H9 (cell line): ENCODE results near the gene LRMDA. TPM values are rescaled to one million over a fixed set of nuclear protein-coding genes. Genes with fewer than 3 reads are reported as not detected.

Experiments used
- DNase-seq: peaks from one replicate; pipeline ENCODE4 v3.0.0-alpha.2; 2017
- H2AFZ ChIP-seq: one replicate; pipeline ENCODE4 v1.6.1; 2013; ENCODE audit warnings: mild to moderate bottlenecking, low read length, control low read depth, moderate library complexity
- H2AK5ac ChIP-seq: 2 replicates; pipeline ENCODE4 v1.6.1; 2013; ENCODE audit warnings: low read length, control low read depth, mixed read lengths; ENCODE audit not compliant: insufficient read length
- H2BK120ac ChIP-seq: one replicate; pipeline ENCODE4 v1.6.1; 2013; ENCODE audit warnings: low read depth, mild to moderate bottlenecking, low read length, control low read depth, inconsistent platforms; ENCODE audit not compliant: poor library complexity, severe bottlenecking
- H2BK12ac ChIP-seq: 2 replicates; pipeline ENCODE4 v1.6.1; 2013; ENCODE audit warnings: low read length, control low read depth, mixed read lengths, low read depth; ENCODE audit not compliant: insufficient read length
- H2BK15ac ChIP-seq: 2 replicates; pipeline ENCODE4 v1.6.1; 2013; ENCODE audit warnings: low read depth, low read length, control low read depth
- H2BK20ac ChIP-seq: one replicate; pipeline ENCODE4 v1.6.1; 2013; ENCODE audit warnings: low read depth, mild to moderate bottlenecking, low read length, control low read depth, inconsistent platforms; ENCODE audit not compliant: poor library complexity, severe bottlenecking
- H2BK5ac ChIP-seq: 2 replicates; pipeline ENCODE4 v1.6.1; 2013; ENCODE audit warnings: low read length, control low read depth, mixed read lengths; ENCODE audit not compliant: insufficient read length
- H3K14ac ChIP-seq: 2 replicates; pipeline ENCODE4 v1.6.1; 2013; ENCODE audit warnings: low read length, control low read depth; ENCODE audit not compliant: insufficient read depth
- H3K18ac ChIP-seq: 2 replicates; pipeline ENCODE4 v1.6.1; 2013; ENCODE audit warnings: low read depth, mild to moderate bottlenecking, mixed read lengths, low read length, control low read depth; ENCODE audit not compliant: insufficient read length
- H3K23ac ChIP-seq: 2 replicates; pipeline ENCODE4 v1.6.1; 2013; ENCODE audit warnings: low read length, control low read depth, mixed read lengths, low read depth; ENCODE audit not compliant: insufficient read length
- H3K23me2 ChIP-seq: 2 replicates; pipeline ENCODE4 v1.6.1; 2013; ENCODE audit warnings: low read depth, mild to moderate bottlenecking, mixed read lengths, low read length, control low read depth; ENCODE audit not compliant: insufficient read length, poor library complexity, severe bottlenecking
- H3K27ac ChIP-seq: 2 replicates; pipeline ENCODE4 v1.5.1; 2013; ENCODE audit warnings: low read length, control low read depth, mixed read lengths, low read depth; ENCODE audit not compliant: insufficient read length
- H3K27me3 ChIP-seq: 2 replicates; pipeline ENCODE4 v1.6.1; 2013; ENCODE audit warnings: low read length, control low read depth, inconsistent platforms; ENCODE audit not compliant: insufficient read depth
- H3K4ac ChIP-seq: 2 replicates; pipeline ENCODE4 v1.6.1; 2013; ENCODE audit warnings: low read depth, mild to moderate bottlenecking, control low read depth, inconsistent platforms, low read length, moderate library complexity
- H3K4me1 ChIP-seq: 2 replicates; pipeline ENCODE4 v1.6.1; 2013; ENCODE audit warnings: low read length, control low read depth, inconsistent platforms; ENCODE audit not compliant: insufficient read depth
- H3K4me2 ChIP-seq: 2 replicates; pipeline ENCODE4 v1.6.1; 2013; ENCODE audit warnings: low read length, control low read depth, mixed read lengths; ENCODE audit not compliant: insufficient read length, insufficient read depth
- H3K56ac ChIP-seq: 2 replicates; pipeline ENCODE4 v1.6.1; 2013; ENCODE audit warnings: low read depth, mild to moderate bottlenecking, mixed read lengths, low read length, control low read depth; ENCODE audit not compliant: insufficient read length
- H3K79me1 ChIP-seq: 2 replicates; pipeline ENCODE4 v1.6.1; 2013; ENCODE audit warnings: low read depth, mild to moderate bottlenecking, moderate library complexity, low read length, control low read depth, inconsistent platforms; ENCODE audit not compliant: insufficient read depth, poor library complexity, severe bottlenecking
- H3K79me2 ChIP-seq: 2 replicates; pipeline ENCODE4 v1.6.1; 2013; ENCODE audit warnings: low read length, control low read depth, inconsistent platforms; ENCODE audit not compliant: insufficient read depth
- H3K9ac ChIP-seq: 2 replicates; pipeline ENCODE4 v1.6.1; 2013; ENCODE audit warnings: low read length, control low read depth, mixed read lengths; ENCODE audit not compliant: insufficient read length; ENCODE audit errors: extremely low read depth
- H3K9me3 ChIP-seq: one replicate; pipeline ENCODE4 v1.6.1; 2013; ENCODE audit warnings: low read depth, low read length, inconsistent platforms; ENCODE audit not compliant: control insufficient read depth
- H3T11ph ChIP-seq: one replicate; pipeline ENCODE4 v1.6.1; 2013; ENCODE audit warnings: mild to moderate bottlenecking, low read length, control low read depth, inconsistent platforms
- H4K20me1 ChIP-seq: one replicate; pipeline ENCODE4 v1.6.1; 2013; ENCODE audit not compliant: control insufficient read depth, insufficient read length, insufficient read depth
- H4K5ac ChIP-seq: 2 replicates; pipeline ENCODE4 v1.6.1; 2013; ENCODE audit warnings: low read depth, mild to moderate bottlenecking, mixed read lengths, low read length, control low read depth; ENCODE audit not compliant: insufficient read length
- H4K8ac ChIP-seq: replicated peaks from 2 replicates; pipeline ENCODE4 v1.6.1; 2013; ENCODE audit warnings: low read length, control low read depth, mixed read lengths, low read depth; ENCODE audit not compliant: insufficient read length
- H4K91ac ChIP-seq: 2 replicates; pipeline ENCODE4 v1.6.1; 2013; ENCODE audit warnings: low read depth, mild to moderate bottlenecking, moderate library complexity, mixed read lengths, low read length, control low read depth; ENCODE audit not compliant: insufficient read length
- H3K27ac Mint-ChIP-seq, 3 experiments: 2 replicates in 2 of 3; 3 replicates in 1 of 3; pipeline ENCODE4 v1.8.0; 2020 to 2021; ENCODE audit warnings: mixed read lengths in 3 of 3, mild to moderate bottlenecking in 1 of 3, moderate library complexity in 1 of 3
- H3K27me3 Mint-ChIP-seq: 2 replicates; pipeline ENCODE4 v1.8.0; 2021; ENCODE audit warnings: low read depth, mild to moderate bottlenecking, moderate library complexity, mixed read lengths
- H3K36me3 Mint-ChIP-seq, 3 experiments: 2 replicates in 2 of 3; 3 replicates in 1 of 3; pipeline ENCODE4 v1.8.0; 2020 to 2021; ENCODE audit warnings: low read depth in 3 of 3, mixed read lengths in 3 of 3; ENCODE audit not compliant: insufficient read depth in 1 of 3
- H3K4me1 Mint-ChIP-seq, 2 experiments: 2 replicates each; pipeline ENCODE4 v1.8.0; 2020; ENCODE audit warnings: mixed read lengths in 2 of 2
- H3K4me3 Mint-ChIP-seq, 2 experiments: 2 replicates in 1 of 2; 3 replicates in 1 of 2; pipeline ENCODE4 v1.8.0; 2020 to 2021; ENCODE audit warnings: mild to moderate bottlenecking in 2 of 2, mixed read lengths in 2 of 2, moderate library complexity in 1 of 2
- H3K9me3 Mint-ChIP-seq, 2 experiments: 2 replicates in 1 of 2; 3 replicates in 1 of 2; pipeline ENCODE4 v1.8.0; 2020; ENCODE audit warnings: mild to moderate bottlenecking in 2 of 2, mixed read lengths in 2 of 2, moderate library complexity in 1 of 2
- WGBS: extraction: QIAGEN DNeasy Blood & Tissue Kit; methylation state at CpG from one replicate; pipeline ENCODE4 v1.1.7; 2013; ENCODE audit warnings: missing lambda C conversion rate, low lambda C conversion rate, mixed read lengths; ENCODE audit not compliant: insufficient read length; ENCODE audit errors: extremely low coverage; 5-methylcytosine and 5-hydroxymethylcytosine counted together
- total RNA-seq: library from RNA; stranded (reverse); gene quantifications from 2 replicates; pipeline ENCODE4 v1.2.1, GENCODE V29; 2021
- TF ChIP-seq, protein P1 (sequence below): fragments of 200-600 bp; sonication (generic); conservative IDR thresholded peaks from 3 replicates; pipeline ENCODE4 v1.8.0; 2021; ENCODE audit warnings: antibody characterized with exemption, mild to moderate bottlenecking

The LRMDA gene
- total RNA-seq, 1 experiment from 2014 or later, result 1.8 TPM

DNA sequence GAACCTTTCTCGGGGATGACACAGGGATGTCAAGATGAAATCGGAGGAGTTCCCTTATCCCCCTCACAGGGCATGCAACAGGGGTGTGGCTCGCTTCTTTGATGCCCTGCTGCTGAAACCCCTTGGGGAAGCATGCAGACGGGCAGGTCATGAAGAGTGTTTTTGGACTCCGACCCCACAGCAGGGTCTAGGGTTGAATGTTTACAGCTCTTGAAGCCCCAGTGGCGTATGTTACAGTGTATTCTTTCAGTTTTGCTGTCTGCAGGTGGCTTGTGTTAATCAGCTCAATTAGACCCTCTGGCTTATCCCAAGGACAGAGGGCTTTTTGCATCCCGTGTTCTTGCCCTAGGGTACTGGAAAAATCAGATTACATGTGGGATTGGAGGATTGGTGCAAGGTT lies 446.5 kb downstream of the LRMDA start:
- no peaks in the 10 kb centered on the region for H3K4me1 ChIP-seq
- H3K79me2 ChIP-seq, result no peaks in the 10 kb centered on the region
- no peak overlapping the region for H2BK15ac ChIP-seq
- no peak overlapping the region for H3K27ac ChIP-seq
- Mint-ChIP-seq H3K27ac (no peak overlapping the region), H3K4me1 (peaks cover 8 to 9% of the 10 kb centered on the region in 2 experiments), H3K4me3 (no peak overlapping the region), H3K9me3 (no peaks in the 10 kb centered on the region), H3K27me3 (peaks cover 10% of the 10 kb centered on the region), H3K36me3 (no peaks in the 10 kb centered on the region)
- H4K8ac ChIP-seq, result no peak overlapping the region
- H3K27me3 ChIP-seq, result no peaks in the 10 kb centered on the region
- H2BK120ac ChIP-seq, result no peak overlapping the region
- H3K9ac ChIP-seq, result no peak overlapping the region
- H3T11ph ChIP-seq, result no peak overlapping the region
- H4K20me1 ChIP-seq, result no peaks in the 10 kb centered on the region
- H2AFZ ChIP-seq, result no peak overlapping the region
- no peak overlapping the region for H2AK5ac ChIP-seq
- H3K4me2 ChIP-seq, result no peak overlapping the region
- no peak overlapping the region for H3K18ac ChIP-seq
- no peak overlapping the region for H3K14ac ChIP-seq
- no peaks in the 10 kb centered on the region for H3K79me1 ChIP-seq
- H3K9me3 ChIP-seq, result no peaks in the 10 kb centered on the region
- H3K56ac ChIP-seq, result no peak overlapping the region
- no CpG with 5 or more reads among the region's 7 CpGs for WGBS
- no peak overlapping the region for H4K91ac ChIP-seq
- H2BK20ac ChIP-seq, result no peak overlapping the region
- no peak for DNase-seq
- H3K4ac ChIP-seq, result no peak overlapping the region
- TF ChIP-seq, protein P1, sequence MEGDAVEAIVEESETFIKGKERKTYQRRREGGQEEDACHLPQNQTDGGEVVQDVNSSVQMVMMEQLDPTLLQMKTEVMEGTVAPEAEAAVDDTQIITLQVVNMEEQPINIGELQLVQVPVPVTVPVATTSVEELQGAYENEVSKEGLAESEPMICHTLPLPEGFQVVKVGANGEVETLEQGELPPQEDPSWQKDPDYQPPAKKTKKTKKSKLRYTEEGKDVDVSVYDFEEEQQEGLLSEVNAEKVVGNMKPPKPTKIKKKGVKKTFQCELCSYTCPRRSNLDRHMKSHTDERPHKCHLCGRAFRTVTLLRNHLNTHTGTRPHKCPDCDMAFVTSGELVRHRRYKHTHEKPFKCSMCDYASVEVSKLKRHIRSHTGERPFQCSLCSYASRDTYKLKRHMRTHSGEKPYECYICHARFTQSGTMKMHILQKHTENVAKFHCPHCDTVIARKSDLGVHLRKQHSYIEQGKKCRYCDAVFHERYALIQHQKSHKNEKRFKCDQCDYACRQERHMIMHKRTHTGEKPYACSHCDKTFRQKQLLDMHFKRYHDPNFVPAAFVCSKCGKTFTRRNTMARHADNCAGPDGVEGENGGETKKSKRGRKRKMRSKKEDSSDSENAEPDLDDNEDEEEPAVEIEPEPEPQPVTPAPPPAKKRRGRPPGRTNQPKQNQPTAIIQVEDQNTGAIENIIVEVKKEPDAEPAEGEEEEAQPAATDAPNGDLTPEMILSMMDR, result no peak
- H3K23ac ChIP-seq, result no peak overlapping the region
- H3K23me2 ChIP-seq, result no peaks in the 10 kb centered on the region
- no peak overlapping the region for H2BK5ac ChIP-seq
- H2BK12ac ChIP-seq, result no peak overlapping the region
- H4K5ac ChIP-seq, result no peak overlapping the region
